ENCODE results near the gene SERTAD3.

The SERTAD3 gene

DNA sequence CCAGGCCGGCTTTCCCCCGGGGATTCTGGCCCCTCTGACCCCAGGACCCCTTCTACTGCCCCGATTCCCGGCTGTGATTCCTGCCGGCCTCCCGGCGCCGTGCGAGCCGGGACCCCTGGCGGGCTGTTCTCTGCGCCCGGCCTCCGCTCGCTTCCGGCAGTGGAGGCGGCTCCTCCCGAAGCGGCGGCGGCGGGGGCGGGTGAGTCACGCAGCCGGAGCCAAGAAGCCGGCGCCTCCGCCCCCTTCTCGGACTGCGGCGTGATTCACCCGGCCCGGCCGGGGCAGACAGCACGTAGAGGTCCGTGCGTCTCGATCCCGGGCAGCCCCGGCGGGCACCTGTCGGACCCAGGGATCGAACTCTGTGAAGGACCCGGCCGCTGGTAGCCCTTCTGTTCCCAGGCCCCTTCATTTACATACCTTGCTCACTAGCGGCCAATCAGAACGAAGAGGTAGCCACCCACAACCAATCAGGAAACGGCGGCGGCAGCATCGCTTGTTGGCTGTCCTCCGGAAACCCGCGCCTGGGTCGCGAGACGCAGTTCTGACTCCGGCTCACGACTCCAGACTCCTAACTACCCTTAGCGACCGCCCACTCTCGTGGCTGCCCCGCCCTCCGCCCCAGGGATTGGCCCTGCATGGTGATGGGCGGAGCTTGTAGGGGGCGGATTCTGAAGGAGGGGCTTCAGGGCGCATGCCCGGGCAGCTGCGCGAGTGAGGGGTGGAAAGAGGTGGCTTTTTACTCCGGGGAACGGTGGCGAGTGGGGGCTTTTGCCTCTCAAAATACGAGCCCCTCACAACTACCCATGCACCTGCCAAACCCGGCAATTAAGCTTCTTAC, 18.5 kb downstream of the SERTAD3 start, which contains the start of gene SERTAD1:
TSS of gene SERTAD1 (minus strand) at position 543 of the 838 bp plus-strand sequence. CDS start 2,446 bp downstream, outside the sequence.
- DNase-seq (ENCODE audit: low read depth, low spot score) = peak; percentile 99

DNA sequence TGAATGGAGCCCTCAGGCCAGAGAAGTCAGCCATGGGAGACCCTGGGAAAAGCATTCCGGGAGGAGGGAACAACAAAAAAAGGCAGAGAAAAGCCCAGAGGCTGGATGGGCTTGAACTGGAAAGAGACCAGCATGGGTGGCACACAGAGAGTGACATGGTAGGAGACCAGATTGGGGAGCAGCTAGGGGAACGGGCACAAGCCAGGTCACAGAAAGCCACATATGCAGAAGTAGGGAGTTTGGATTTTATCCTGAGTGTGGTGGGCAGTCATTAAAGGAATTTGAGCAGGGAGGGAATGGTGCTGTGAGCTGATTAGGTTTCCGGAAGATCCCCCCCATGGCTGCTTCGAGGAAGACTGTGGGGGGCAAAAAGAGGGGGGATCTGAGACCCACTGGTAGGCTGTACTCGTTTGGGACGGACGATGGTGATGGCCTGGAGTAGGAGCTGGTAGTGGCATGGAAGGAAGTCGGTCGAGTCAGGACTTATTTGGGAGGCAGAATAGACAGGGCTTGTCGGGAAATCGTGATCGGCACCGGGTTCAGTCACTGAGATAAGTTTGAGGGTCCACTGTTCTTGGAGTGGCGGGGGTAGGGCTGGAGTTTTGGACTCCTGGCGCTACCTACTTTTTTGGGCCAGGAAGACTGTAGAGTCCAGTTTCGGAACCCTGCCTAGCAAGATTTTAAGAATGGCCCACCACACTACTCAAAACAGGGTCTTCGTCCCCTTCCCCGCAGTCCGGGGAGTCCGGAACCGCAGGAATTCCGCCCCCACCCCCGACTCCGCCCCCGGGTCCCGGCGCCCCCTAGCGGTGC, 19.3 kb downstream of the SERTAD3 start:
- DNase-seq (ENCODE audit: low read depth, low spot score) = no peak

DNA sequence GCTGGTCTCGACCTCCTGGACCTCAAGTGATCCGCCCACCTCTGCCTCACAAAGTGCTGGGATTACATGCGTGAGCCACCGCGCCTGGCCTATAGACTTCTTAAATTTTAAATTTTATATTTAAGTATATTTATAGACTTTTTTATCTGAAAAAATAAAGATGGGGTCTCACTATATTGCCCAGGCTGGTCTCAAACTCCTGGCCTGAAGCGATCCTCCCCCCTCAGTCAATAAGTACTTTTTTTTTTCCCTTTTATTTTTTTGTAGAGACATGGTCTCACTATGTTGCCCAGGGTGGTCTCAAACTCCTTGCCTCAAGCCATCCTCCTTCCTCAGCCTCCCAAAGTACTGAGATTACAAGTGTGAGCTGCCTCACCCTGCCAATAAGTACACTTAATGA, 20.2 kb downstream of the SERTAD3 start:
- no peak for DNase-seq (ENCODE audit: low read depth, low spot score)

DNA sequence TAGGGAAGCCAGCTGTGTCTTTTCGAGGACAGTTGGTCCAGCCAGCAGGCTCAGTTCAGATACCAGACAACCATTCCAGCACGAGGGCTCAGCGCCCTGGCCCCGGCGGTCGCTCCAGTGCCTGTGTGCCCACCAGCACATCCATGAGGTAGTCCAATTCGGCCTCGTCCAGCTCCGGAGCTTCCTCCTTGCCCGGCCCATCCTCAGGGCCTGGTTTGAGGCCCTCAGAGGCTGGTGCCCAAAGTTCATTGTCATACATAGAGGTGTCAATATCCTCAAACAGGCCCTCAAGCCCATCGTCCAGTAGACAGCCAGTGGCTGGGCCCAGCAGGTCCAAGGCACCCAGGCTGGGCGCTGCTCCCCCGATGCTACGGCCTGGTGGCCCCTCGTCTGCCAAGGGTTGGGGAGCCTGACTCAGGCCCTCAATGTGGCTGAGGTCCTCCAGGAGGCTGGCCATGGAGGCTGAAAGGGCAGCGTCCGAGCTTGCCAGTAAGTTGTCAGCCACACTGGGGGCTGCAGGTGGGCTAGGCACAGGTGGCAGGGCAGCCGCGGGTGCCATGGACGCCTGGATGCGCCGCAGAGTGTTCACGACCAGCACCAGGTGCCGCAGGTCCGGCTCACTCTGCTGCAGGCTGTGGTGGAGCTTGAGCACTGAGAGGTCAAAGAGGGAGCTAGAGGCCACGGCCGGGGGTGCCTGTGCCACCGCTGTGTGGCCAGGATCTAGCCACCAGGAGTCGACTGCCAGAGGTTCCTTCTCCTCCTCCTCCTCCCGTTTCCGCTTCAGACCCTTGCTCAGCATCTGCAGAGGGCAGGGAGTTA, 21.2 kb downstream of the SERTAD3 start:
- no peak for DNase-seq (ENCODE audit: low read depth, low spot score)

DNA sequence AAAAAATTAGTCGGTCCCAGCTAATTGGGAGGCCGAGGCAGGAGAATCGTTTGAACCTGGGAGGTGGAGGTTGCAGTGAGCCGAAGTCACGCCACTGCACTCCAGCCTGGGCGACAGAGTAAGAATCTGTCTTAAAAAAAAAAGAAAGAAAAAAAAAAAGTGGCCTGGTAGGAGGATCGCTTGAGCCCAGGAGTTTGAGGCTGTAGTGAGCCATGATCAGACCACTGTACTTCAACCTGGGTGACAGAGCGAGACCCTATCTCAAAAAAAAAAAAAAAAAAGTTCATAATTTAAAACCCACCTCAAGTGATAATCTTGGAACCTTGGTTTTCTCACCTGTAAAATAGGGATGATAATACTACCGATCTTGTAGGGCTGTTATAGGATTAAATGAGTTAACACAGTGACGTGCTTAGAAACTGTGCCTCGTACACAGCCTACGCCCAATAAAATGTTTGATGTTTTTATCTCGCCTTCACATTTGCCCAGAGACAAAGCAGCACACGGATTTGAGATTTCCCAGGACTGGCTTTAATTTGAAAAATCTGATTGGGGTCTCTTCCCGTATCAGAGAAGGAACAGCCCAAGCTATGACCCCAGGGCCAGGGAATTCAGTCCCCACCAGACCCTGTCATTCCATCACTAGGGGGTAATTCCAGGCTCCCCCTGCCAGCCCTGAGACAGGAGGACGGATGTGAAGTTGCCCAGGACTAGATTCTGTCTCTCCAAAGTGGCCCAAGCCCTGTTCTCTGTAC, 22.0 kb downstream of the SERTAD3 start:
- no peak for DNase-seq (ENCODE audit: low read depth, low spot score)

DNA sequence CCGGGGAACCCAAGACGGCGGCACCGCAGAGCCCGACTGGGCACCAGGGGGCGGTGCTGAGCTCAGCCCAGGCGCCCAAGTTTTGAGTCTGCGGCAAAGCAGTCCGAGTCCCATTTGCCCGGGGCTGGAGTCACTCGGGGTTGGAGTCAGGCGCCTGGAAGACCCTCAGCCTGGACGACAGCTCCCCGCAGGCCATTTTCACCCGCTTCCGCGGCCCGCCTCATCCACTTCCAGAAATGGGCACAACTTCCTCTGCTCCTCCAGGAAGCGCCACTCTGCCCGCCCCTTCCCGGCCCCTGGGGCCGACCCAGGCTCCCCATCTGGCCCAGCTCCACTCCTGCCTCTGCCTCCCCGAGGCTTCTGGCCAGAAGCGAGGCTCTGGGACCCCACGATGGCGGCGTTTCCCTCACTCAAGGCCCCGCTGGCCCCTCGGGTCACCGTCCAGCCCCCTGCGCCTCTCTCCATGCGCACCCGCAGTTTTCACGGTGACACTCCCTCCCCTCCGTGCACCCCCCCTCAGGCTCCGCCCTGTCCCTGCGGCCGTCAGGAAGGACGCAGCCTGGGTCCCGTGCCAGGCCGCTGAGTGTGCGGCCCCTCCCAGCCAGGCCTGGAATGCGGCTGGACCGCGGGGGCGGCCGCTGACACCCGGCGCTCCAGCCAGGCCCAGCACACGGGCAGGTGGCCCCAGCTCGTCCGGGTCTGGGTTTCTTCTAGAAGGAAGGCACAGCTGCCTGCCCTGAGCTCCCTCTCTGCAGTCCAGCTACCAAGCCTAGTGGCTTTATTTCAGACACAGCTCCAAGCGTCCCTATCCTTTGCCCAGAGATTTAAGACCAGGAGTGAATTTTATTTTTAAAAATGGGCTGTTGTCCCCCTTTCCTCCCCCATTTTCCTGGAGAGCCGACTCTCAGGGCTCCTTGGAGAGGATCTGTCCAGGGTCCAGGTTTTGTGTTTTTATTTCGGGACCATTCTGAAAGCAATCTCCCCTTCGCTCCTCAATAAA, 23.1 kb downstream of the SERTAD3 start:
- peak; percentile 64 for DNase-seq (ENCODE audit: low read depth, low spot score)

- no peak for DNase-seq (ENCODE audit: low read depth, low spot score)
Observed at GRCh38 chr19:40420451-40420765, 23.7 kb downstream of the SERTAD3 start.

DNA sequence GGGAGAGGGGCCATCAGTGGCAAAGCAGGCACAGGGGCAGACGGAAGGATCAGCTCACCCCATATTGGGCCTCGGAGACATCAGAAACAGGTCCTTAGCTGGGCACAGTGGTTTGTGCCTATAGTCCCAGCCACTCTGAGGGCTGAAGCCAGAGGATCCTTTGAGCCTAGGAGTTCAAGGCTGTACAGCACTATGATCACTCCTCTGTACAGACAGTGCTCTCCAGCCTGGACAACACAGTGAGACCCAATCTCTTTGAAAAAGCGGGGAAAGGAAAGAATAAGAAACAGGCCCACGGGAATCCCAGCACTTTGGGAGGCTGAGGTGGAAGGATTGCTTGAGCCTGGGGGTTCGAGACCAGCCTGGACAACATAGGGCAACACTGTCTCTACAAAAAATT, 24.4 kb downstream of the SERTAD3 start:
- DNase-seq (ENCODE audit: low read depth, low spot score) = no peak

- DNase-seq (ENCODE audit: low read depth, low spot score) = no peak
Observed at GRCh38 chr19:40419066-40419612, 25.0 kb downstream of the SERTAD3 start.

DNA sequence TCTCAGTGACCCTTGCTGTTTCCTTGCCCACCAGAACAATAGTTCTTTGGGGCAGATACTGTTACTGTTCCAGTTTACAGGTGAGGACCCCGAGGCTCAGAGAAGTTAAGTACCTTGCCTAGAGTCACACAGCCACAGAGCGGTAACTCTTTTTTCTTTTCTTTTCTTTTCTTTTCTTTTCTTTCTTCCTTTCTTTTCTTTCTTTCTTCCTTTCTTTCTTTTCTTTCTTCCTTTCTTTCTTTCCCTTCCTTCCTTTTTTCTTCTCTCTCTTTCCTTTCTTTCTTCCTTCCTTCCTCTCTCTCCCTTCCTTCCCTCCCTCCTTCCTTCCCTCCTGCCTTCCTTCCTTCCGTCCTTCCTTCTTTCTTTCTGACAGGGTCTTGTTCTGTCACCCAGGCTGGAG, 26.1 kb downstream of the SERTAD3 start:
- no peak for DNase-seq (ENCODE audit: low read depth, low spot score)

DNA sequence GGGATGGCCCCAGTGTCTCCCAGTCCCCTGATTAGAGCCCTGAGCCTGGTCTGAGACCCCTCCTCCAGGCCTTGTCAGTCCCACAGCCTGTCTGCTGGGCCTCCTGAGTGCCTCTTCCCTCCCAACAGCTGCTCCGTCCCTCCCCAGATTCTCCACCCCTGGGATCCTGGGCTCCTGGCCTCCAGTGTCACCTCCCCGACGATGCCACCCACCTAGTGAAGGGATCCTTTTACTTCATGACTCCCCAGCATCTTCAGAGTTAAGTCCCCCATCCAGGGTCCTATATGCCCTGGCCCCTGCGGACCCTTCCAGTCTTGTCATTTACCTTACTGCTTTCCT, 26.5 kb downstream of the SERTAD3 start:
- no peak for DNase-seq (ENCODE audit: low read depth, low spot score)

DNA sequence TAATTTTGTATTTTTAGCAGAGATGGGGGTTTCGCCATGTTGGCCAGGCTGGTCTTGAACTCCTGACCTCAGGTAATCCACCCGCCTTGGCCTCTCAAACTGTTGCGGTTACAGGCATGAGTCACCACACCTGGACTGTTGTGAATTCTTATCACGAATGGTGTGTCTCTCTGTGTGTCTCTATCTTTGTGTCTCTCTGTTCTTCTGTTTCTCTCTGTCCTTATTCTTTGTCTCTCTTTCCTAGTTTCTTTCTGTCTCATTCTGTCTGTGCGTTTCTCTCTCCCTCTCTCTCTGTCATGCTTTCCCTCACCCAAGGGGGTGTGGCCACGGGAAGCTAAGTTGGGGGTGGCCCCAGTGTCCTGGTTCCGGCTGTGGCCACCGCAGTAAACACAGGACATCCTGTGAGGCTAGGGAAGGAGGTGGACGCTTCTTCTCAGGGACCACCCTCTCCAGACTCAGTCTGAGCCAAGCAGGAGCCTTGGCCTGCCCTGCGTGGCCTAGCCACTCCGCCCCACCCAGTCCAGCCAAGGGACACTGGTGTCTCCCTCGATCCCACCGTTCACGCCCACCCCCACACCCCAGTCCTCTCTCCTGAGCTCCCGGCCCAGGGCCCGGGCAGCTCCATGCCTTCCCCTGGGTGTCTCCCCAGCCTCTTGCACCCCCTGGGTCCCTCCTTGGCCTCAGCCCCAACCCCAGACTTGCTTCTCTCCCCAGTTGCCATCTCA, 27.1 kb downstream of the SERTAD3 start:
- DNase-seq (ENCODE audit: low read depth, low spot score) = no peak

- DNase-seq (ENCODE audit: low read depth, low spot score) = no peak
Observed at GRCh38 chr19:40415768-40416167, 28.4 kb downstream of the SERTAD3 start.

DNA sequence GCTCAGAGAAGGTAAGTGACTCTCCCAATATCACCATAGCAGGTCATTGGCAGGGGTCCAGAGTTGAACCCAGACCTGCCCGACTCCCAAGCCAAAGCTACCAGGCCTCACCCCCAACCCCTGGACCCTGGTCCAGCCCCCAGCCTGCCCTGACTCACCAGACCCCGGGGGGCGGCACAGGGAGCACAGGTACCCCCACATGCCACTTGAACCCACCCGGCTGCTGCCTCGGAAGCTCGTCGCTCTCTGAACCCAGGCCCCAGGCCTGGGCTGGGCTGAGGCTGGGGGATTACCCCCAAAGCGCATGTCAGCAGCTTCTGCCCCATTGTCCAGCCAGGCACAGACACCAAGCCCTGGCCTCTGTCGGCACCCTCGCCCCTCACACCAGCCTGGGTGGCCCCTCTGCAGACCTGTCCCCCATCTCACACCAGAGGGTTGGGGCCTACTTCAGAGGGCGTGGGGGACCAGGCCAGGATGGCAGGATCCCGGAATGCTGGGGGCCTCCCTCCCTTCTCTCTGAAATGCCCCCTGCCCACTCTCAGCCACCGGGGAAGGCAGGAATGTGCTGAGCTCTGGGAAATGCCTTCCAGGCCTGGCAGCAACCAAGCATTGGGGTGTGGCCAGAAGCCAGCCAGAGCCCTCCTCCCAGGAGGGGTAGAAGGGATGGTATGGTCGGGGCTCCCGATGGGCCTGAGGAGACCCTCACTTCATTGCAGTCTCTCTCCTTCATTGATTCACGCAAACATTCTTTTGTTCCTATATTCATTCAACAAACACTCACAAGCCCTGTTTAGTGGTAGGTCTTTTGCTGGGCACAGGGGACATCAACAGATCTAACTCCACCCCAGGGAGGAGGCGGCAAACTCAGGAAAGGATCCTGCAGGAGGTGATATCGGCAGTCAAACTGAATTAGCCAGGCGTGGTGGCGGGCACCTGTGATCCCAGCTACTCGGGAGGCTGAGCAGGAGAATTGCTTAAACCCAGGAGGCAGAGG, 29.3 kb downstream of the SERTAD3 start:
- DNase-seq (ENCODE audit: low read depth, low spot score) = no peak

DNA sequence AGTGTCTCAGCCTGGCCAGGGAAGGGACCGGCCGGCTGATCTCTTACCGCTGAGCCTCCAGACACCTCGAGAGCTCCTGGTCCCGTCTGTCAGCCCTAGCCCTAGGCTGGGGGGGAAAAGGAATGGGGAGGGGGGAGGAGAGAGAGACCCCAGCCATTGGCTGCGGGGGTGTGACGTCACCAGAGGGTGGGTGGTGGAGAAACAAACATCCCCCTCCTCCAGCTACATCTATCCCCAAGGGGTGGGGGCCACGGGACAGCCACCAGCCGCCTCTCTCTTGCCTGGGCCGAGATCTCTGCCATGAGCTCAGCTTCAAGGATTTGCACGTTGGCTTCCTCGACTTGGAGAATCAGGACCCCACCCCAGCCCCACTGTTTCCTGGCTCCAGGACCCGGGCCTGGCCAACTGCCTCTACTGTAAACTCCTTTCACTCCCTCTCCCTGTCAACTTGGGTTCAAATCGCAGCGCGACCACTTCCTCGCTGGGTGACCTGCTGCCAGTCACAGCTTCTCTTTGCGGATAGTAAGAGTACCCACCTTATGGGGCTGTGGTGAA, 30.8 kb downstream of the SERTAD3 start, which contains the start of gene PRX:
TSS of gene PRX (minus strand) at position 88 of the 555 bp plus-strand sequence. CDS start 5,446 bp downstream, outside the sequence.
- no peak for DNase-seq (ENCODE audit: low read depth, low spot score)

DNA sequence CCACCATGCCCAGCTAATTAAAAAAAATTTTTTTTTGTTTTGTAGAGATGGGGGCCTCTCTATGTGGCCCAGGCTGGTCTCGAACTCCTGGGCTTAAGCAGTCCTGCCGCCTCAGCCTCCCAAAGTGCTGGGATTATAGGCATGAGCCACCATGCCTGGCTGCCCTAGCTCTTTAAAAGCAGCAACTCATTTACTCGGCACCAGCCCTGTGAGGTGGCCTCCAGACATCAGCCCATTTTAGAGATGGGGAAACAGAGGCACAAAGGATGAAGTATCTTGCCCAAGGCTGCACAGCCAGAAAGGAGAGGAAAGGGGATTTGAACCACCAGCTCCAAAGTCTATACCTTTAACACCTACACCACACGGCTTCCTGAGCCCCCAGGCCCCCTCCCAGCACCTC, 31.3 kb downstream of the SERTAD3 start:
- DNase-seq (ENCODE audit: low read depth, low spot score) = no peak

DNA sequence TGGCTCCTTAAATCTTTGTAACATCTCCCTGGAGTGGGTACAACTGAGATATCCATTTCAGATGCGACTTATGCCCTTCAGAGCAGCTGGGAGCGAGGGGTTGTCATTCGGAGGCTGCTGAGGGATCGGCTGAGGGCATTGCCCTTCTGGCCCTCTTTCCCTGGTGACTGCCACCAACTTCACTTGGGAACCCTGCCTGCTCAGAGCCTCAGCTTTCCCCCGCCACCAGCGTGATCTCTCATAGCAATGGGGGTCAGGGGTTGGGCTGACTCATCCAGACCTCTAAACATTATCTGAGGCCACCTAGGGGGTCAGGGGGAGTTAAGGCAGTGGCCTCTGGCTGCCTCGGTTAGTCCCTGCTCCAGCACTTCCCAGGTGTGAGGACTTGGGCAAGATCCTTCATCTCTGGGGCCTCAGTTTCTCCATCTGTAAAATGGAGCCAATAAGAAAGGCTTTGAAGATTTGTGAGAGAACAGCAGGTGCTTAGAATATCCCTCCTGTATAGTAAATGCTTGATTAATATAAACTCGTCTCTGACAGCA, 32.1 kb downstream of the SERTAD3 start:
- no peak for DNase-seq (ENCODE audit: low read depth, low spot score)
